ENCODE measurements around the gene HDAC6. TPM values are rescaled to one million over a fixed set of nuclear protein-coding genes. Genes with fewer than 3 reads are reported as not detected.

The HDAC6 gene
- total and polyA plus RNA-seq, 8 donors, result 20.9 to 356 (median 67.3) TPM

- Histone ChIP-seq H3K36me3 (peaks cover 0 to 18% (median 15%) of the 10 kb centered on the region in 4 donors), H3K27ac (peak overlapping the region; percentile 88 to 97 (median 95)), H3K4me1 (peaks cover 0 to 15% (median 4%) of the 10 kb centered on the region in 4 donors), H3K27me3 (peaks cover 0 to 1% (median 0%) of the 10 kb centered on the region in 3 donors), H3K4me3 (peak overlapping the region; percentile 42 to 54 (median 44)), H3K9me3 (peaks cover 0 to 4% (median 0%) of the 10 kb centered on the region in 4 donors)
- intact Hi-C loops (cut with DNase I; ENCODE audit: low total_unique reads), result no loop called here
- DNase-seq, result peak; percentile 86 to 94
- TF ChIP-seq EP300 (IDR thresholded peaks at IDR 0.05) (no peak), POLR2A (IDR thresholded peaks at IDR 0.05) (peak in 2 of 4 donors; percentile 65 to 82), POLR2AphosphoS5 (IDR thresholded peaks at IDR 0.05) (peak in 2 of 3 donors; percentile 1 to 61), CTCF (IDR thresholded peaks at IDR 0.05) (no peak)
- WGBS, 5 donors, result 3 to 37% (median 10%) methylated on average over 33 to 40 of the region's 40 CpGs
Observed at GRCh38 chrX:48802089-48802904, 430 bp downstream of the HDAC6 start.

GRCh38 chrX:48802905-48803200, 986 bp downstream of the HDAC6 start:
- WGBS, 5 donors, result 29 to 67% (median 39%) methylated on average over 4 of the region's 4 CpGs
- no peak for DNase-seq
- H3K36me3 ChIP-seq, result peaks cover 0 to 24% (median 15%) of the 10 kb centered on the region in 4 donors
- no peak for TF ChIP-seq CTCF (IDR thresholded peaks at IDR 0.05)
- no peak for TF ChIP-seq POLR2AphosphoS5 (IDR thresholded peaks at IDR 0.05)
- TF ChIP-seq POLR2A (IDR thresholded peaks at IDR 0.05), result no peak
- no peak for TF ChIP-seq EP300 (IDR thresholded peaks at IDR 0.05)
- H3K27ac ChIP-seq, result peak overlapping the region in 4 of 5 donors; percentile 94 to 97 (median 95)
- H3K4me1 ChIP-seq, result peaks cover 0 to 15% (median 4%) of the 10 kb centered on the region in 4 donors
- no peaks in the 10 kb centered on the region for H3K27me3 ChIP-seq
- H3K4me3 ChIP-seq, result peak overlapping the region; percentile 42 to 54 (median 44)
- intact Hi-C loops (cut with DNase I; ENCODE audit: low total_unique reads), result no loop called here
- H3K9me3 ChIP-seq, result peaks cover 0 to 4% (median 0%) of the 10 kb centered on the region in 4 donors

- Histone ChIP-seq H3K4me1 (peaks cover 0 to 8% (median 4%) of the 10 kb centered on the region in 4 donors), H3K27ac (no peak overlapping the region), H3K4me3 (no peak overlapping the region), H3K9me3 (peaks cover 0 to 4% (median 0%) of the 10 kb centered on the region in 4 donors), H3K27me3 (no peaks in the 10 kb centered on the region), H3K36me3 (peaks cover 0 to 40% (median 23%) of the 10 kb centered on the region in 4 donors)
- no peak for DNase-seq
- intact Hi-C loops (cut with DNase I; ENCODE audit: low total_unique reads), result no loop called here
- no peak for TF ChIP-seq EP300 (IDR thresholded peaks at IDR 0.05)
- TF ChIP-seq POLR2A (IDR thresholded peaks at IDR 0.05), result no peak
- TF ChIP-seq CTCF (IDR thresholded peaks at IDR 0.05), result no peak
- TF ChIP-seq POLR2AphosphoS5 (IDR thresholded peaks at IDR 0.05), result no peak
- WGBS, 5 donors, result 77 to 100% (median 86%) methylated on average over 1 to 4 of the region's 4 CpGs
Observed at GRCh38 chrX:48806081-48806480, 4.2 kb downstream of the HDAC6 start.

- peaks cover 0 to 75% (median 64%) of the 10 kb centered on the region in 4 donors for H3K36me3 ChIP-seq
- H3K9me3 ChIP-seq, result no peaks in the 10 kb centered on the region
- TF ChIP-seq CTCF (IDR thresholded peaks at IDR 0.05) (no peak), POLR2A (IDR thresholded peaks at IDR 0.05) (no peak), EP300 (IDR thresholded peaks at IDR 0.05) (no peak)
- H3K27ac ChIP-seq, result no peak overlapping the region
- no peaks in the 10 kb centered on the region for H3K4me1 ChIP-seq
- 84 to 96% (median 91%) methylated on average over 8 of the region's 8 CpGs for WGBS, 5 donors
- H3K4me3 ChIP-seq, result no peak overlapping the region
- no peak for DNase-seq
- no peaks in the 10 kb centered on the region for H3K27me3 ChIP-seq
- intact Hi-C loops (cut with DNase I; ENCODE audit: low total_unique reads), result no loop called here
Observed at GRCh38 chrX:48813644-48814043, 11.8 kb downstream of the HDAC6 start.
